NOMO-1 (cell line): ENCODE data around the gene CREB5.

Experiments used
- DNase-seq, 2 experiments: peaks; one replicate each; lab custom pipeline; 2025; ENCODE audit not compliant: unreplicated experiment in 2 of 2; lab: John Stamatoyannopoulos, UW

Gene CREB5

GRCh38 chr7:28626624-28627262, 214.4 kb downstream of the CREB5 start:
- DNase-seq, result peak in 1 of 2 experiments; percentile 8

GRCh38 chr7:28627263-28627653, 214.9 kb downstream of the CREB5 start:
- DNase-seq, result no peak

GRCh38 chr7:28627896-28628295, 215.6 kb downstream of the CREB5 start:
- DNase-seq, result no peak

DNA sequence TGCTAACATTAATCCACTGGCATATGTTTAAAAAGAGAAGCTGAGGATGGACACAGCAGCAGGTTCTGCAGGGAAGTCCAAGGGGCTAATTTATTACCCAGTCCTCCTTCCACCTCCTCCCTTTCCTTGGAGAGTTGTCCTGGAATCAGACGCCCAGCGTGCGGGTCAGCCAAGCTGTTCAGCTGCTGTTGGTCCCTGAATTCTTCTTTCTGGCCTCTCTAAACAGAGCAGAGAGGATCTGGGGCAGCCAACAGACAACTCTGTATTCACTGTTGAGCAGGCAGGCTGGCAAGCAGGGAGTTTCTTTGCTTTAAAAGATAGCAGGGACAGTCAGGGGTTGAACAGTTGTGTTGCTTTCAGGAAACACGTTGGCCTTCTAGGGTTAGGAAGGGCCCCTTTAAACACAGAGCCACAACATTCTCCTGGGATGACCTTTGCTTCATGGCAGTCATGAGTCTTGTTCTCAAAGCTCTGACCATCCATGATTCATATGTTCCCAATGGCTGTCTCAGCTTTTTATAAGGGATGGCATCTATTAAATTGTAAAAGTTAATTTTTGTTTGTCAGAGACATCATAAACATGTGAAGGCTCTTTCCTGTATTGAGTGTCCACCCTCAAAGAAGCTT, 217.0 kb downstream of the CREB5 start:
- DNase-seq, result no peak

DNA sequence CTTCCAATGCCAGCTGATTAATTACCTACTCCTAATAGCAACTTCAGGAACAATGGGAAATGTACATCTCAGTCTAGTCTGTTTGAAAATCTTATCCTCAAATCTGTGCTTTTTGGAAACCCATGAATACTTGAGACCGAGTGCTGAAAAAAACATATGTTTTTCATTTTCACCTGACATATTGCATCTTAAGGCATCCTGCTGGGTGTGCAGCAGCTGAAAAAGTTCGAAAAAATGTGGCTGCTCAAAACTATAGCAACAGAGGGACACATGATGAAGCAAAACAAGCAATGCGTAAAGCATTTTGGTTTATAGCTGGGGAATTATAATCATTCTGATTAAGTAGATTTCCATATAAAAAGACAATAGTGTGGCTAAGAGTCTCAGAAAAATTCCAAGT, 218.0 kb downstream of the CREB5 start:
- DNase-seq, result no peak

DNA sequence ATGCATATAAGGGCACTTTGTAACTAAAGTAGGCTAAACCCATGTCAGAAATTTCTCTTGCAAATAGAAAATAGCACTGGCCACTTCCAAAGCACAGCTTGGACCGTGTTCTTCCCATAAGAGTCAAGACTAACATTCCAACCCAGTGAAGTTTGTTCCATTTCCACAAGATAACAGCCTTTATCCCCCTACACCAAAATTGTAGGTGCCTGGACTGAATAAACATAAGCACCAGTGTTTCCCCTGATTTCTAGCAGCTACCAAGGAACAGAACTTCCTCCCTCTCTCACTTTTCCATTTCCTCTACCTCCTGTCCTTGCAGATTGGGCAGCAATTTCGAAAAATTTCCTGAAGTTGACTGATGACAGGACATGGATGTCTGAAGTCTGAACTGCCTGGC, 219.7 kb downstream of the CREB5 start:
- no peak for DNase-seq

DNA sequence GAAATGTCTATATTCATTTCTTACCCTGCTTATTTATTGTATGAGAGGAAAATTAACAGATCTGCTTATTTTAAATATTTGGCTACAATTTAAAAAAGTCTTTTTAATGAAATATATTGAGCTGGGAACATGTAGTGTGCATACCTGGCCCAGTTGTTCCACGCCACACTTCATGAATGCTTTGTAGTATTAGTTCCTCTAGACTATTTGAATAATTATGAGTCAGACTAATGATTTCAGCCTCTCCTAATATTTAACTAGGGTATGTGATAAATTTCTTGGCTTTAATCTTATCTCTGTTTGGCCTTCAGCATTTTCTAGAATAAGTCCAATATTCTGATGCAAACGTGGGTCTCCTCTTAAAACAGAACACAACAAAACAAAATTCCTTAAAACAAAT, 226.6 kb downstream of the CREB5 start:
- no peak for DNase-seq

DNA sequence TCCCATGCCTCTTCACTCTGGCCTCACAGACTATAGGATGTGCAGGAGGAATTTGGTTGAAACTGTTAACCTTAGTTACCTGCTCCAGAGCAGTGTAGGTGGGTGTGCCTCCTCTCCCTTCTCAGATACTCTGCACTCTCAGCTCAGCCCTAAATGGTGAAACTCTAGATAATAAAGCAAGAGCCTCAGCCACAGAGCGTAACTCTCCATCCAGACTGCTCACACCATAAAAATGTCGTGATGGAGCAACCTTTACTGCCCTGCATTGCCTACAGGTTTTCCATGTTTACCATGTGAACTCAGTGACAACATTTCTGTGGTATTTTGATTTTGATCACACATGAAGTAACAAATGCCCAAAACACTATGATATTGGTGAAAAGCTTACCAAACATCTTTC, 227.7 kb downstream of the CREB5 start:
- DNase-seq, result no peak

DNA sequence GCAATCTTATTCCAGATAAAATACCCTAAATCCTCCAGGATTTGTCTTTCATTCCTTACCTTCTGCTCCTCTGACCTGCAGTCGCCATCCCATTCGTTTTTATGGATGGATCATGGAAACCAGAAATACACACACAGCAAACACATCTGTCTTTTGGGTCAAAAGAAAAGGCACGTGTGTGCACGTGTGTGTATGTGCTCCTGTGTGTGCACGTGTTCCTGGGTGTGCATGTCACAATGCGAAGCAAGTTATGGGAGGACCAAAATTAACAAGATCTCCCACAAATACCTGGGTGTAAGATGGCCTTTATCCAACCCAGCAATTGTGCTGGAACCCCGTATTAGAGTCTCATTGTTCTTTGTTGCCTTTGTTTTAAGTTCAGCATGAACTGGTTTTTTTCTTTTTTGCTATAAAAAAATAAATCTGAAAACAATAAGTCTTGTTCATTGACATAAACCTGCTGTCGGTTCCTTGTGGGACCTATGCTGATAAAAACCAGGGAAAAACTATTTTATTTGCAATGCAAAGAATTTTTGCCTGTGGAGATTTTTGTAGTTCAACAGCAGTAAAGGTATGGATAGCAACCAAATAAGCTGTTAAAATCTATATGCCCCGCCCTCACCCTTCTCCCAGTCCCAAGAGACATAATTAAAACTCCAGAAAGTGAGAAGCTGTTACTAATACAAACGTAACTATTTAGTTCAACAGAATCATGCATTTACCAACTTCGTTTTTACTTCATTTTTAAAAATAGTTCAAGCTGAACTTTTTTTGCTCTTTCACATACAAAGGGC, 229.6 kb downstream of the CREB5 start:
- no peak for DNase-seq

DNA sequence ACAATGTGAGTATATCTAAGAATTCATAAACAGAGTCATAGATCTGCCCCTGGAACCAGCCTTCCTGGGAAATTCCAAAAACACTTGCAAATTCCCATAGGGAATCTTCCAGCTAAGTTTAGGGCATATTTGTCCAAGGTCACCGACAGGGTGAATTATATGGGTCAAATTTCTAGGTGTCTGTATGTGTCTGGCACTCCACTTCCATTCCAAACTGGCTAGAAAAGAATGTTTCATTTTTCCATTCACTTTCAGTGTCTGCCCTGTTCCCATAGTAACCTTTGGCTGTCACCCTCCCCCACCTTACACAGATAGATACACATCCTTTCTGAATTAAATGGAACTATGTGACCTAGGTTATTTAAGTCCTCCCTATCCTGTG, 230.9 kb downstream of the CREB5 start:
- no peak for DNase-seq

- DNase-seq, result no peak
Measured at GRCh38 chr7:28643584-28644340, 231.4 kb downstream of the CREB5 start.

DNA sequence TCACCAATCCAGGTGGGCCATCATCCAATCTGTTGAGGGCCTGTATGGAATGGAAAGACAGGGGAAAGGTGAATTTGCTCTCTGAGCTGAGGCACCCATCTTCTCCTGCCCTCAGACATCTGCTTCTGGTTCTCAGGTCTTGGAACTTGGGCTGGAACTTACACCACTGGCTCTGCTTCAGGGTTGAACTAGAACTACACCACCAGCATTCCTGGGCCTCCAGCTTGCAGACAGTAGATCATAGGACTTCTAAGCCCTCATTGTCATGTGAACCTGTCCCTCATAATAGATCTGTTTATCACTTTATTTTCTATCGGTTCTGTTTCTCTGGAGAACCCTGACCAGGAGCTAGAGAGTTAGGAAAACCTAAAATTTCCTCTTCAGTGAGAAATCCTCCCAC, 233.5 kb downstream of the CREB5 start:
- DNase-seq, result no peak

GRCh38 chr7:28646376-28647075, 234.2 kb downstream of the CREB5 start:
- no peak for DNase-seq

GRCh38 chr7:28647076-28647421, 234.7 kb downstream of the CREB5 start:
- DNase-seq, result no peak

DNA sequence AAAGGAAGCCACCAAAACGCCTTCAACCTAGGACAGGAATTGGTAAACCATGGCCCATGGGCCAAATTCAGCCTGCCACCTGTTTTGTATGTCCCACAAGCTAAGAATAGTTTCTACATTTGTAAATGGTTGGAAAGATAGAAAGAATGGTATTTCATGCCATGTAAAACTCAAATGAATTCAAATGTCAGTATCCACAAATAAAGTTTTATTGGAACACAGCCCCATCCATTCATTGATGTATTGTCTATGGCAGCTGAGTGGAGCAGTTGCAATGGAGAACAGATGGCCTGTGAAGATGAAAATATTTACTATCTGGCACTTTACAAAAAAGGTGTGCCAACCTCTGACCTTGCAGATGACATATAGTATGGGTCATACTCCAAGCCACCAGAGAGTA, 236.9 kb downstream of the CREB5 start:
- DNase-seq, result no peak

DNA sequence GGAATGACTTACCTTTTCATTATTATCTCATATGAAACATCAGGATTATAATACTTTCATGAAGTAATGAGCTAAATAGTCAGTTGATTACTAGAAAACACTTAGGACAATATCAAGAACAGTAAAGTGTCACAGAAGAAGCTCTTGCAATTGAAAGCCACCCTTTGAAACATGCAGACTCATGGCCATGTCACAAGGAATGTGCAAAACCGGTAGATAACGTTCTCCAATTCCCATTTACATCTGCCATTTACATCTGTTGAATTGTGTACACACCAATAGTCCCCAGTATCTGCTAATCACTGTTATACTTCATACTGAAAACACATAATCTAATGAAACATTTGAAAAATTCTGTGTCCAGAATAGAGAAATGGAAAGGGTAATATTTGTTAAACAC, 237.5 kb downstream of the CREB5 start:
- no peak for DNase-seq

- no peak for DNase-seq
Measured at GRCh38 chr7:28654110-28654509, 241.8 kb downstream of the CREB5 start.

- DNase-seq, result no peak
Measured at GRCh38 chr7:28656529-28656928, 244.2 kb downstream of the CREB5 start.

DNA sequence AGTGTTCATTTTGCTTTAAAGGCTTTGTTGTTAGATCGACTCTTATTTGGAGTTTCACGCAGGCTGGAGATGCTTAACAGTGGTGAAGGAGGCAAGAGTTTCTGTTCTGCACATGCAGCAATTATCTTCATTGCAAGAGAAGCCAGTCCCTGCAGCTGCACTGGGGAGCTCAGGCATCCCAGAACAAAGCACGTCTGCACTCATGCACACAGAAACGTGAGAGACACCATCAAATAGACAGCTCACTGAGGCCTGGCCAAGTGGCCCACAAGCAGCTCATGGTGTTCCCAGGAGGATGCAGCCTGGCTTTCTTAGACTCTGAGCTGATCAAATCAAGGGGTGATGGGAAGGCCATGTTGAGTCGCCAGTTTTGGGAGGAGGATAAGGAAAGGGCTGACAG, 246.1 kb downstream of the CREB5 start:
- DNase-seq, result no peak

- DNase-seq, result no peak
Measured at GRCh38 chr7:28660132-28660531, 247.8 kb downstream of the CREB5 start.
